HL-60 (cell line): ENCODE measurements around the gene GORAB.

ENCODE experiments used
- CTCF ChIP-seq: IDR thresholded peaks from one replicate; pipeline ENCODE4 v1.5.1; 2011; ENCODE audit warnings: low read length, control low read depth, inconsistent platforms; ENCODE audit not compliant: insufficient read depth
- SPI1 ChIP-seq: IDR thresholded peaks from 2 replicates; pipeline ENCODE4 v1.6.1; 2012; ENCODE audit warnings: low read depth, mild to moderate bottlenecking, borderline replicate concordance

GRCh38 chr1:170594066-170594626 lies 62.2 kb downstream of the GORAB start:
- no peak for TF ChIP-seq CTCF
- TF ChIP-seq SPI1: no peak
